ENCODE data around the gene MYCN. TPM values are rescaled to one million over a fixed set of nuclear protein-coding genes. Genes with fewer than 3 reads are reported as not detected.
"Not testable (repeated sequence)": the region's sequence is repeated elsewhere in the genome, so short reads cannot be mapped to it uniquely, and the experiment has no call there.

The MYCN gene
- total RNA-seq, 1 experiment from 2014 or later = not detected

- peak; percentile 25 for DNase-seq (ENCODE audit: low spot score)
Measured at GRCh38 chr2:15943378-15944280, 3.3 kb downstream of the MYCN start.

DNA sequence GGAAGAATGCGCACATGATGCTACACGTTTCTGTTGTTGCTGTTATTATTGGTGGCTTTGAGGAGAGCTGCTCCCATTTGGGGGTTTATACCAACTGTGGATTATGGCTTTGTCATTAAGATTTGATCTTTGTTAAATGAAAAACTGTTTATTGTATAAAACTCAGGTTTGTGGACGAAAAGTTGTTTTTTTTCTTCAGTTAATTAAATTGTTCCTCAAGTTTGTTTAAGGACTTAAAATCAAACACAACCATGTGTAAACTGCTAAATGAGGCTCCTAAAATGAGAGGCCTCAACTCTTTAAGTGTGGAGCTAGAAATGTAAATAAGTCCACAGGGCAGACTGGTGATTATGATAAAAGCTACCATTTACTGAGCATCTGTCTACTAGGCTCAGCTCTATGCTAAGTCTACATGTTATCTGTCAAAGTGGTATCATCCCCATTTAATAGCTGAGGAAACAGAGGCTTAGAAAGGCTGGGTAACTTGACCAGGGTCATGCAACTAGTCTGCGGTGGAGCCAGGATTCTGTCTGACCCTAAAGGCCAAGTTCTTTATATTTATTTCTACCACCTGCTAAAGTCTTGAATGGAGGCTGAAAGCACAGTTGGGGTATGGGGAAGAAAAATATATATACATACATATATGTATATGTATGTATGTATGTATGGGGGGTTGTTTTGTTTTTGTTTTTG is 4.1 kb downstream of the MYCN start:
- no peak for DNase-seq (ENCODE audit: low spot score)

DNA sequence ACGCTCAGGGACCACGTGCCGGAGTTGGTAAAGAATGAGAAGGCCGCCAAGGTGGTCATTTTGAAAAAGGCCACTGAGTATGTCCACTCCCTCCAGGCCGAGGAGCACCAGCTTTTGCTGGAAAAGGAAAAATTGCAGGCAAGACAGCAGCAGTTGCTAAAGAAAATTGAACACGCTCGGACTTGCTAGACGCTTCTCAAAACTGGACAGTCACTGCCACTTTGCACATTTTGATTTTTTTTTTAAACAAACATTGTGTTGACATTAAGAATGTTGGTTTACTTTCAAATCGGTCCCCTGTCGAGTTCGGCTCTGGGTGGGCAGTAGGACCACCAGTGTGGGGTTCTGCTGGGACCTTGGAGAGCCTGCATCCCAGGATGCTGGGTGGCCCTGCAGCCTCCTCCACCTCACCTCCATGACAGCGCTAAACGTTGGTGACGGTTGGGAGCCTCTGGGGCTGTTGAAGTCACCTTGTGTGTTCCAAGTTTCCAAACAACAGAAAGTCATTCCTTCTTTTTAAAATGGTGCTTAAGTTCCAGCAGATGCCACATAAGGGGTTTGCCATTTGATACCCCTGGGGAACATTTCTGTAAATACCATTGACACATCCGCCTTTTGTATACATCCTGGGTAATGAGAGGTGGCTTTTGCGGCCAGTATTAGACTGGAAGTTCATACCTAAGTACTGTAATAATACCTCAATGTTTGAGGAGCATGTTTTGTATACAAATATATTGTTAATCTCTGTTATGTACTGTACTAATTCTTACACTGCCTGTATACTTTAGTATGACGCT is 5.8 kb downstream of the MYCN start:
- peak; percentile 49 for DNase-seq (ENCODE audit: low spot score)

- DNase-seq (ENCODE audit: low spot score) = no peak
Measured at GRCh38 chr2:15946983-15947382, 6.6 kb downstream of the MYCN start.

DNA sequence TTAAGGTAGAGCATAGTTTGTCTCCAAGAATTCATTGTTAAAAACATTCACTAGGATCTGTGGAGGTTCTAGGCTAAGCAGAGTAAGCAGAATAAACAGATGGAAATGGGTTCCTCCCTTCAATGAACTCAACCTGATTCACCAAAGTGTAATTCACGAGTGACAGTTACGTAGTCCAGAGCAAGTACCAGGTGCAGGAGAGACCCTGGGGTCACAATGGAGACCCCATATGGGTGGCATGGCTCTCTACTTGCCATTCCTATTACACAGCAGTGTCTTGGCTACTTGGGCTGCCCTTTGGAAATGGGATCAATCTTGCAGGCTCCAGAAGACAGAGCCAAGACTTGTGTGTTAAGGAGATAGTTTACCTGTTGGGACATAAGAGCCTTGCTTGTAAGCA is 7.1 kb downstream of the MYCN start:
- DNase-seq (ENCODE audit: low spot score) = no peak

DNA sequence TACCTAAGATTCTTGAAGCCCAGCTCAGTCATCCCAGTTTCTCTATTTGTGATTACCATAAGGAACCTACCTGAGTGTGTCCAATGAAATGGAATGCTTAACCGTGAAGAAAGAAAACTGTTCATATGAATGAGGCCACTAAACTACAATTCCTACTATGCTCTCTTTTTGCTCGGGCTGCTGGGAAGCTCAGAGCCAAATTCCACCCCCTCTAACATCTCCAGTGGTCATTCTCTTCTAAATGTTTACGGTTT is 8.3 kb downstream of the MYCN start:
- no peak for DNase-seq (ENCODE audit: low spot score)

DNA sequence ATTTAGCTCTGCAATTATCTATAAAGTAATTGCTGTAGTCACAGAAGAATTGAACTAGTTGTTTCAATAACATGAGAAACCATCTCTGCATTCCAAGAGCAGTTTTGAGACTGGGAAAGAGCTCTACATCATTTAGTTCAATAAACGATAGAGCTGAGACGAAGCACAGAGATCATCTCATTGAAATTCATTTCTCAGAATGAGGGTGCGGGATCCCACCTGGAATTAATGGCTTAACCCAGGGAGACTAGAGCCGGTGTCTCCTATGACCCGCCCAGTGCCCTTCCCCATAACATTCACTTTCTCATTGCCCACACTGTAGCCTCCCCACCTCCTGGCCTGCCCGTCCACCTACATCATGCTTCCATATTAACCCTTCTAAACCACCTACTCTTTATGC is 8.8 kb downstream of the MYCN start:
- DNase-seq (ENCODE audit: low spot score) = no peak

- DNase-seq (ENCODE audit: low spot score) = no peak
Measured at GRCh38 chr2:15949551-15949950, 9.2 kb downstream of the MYCN start.

DNA sequence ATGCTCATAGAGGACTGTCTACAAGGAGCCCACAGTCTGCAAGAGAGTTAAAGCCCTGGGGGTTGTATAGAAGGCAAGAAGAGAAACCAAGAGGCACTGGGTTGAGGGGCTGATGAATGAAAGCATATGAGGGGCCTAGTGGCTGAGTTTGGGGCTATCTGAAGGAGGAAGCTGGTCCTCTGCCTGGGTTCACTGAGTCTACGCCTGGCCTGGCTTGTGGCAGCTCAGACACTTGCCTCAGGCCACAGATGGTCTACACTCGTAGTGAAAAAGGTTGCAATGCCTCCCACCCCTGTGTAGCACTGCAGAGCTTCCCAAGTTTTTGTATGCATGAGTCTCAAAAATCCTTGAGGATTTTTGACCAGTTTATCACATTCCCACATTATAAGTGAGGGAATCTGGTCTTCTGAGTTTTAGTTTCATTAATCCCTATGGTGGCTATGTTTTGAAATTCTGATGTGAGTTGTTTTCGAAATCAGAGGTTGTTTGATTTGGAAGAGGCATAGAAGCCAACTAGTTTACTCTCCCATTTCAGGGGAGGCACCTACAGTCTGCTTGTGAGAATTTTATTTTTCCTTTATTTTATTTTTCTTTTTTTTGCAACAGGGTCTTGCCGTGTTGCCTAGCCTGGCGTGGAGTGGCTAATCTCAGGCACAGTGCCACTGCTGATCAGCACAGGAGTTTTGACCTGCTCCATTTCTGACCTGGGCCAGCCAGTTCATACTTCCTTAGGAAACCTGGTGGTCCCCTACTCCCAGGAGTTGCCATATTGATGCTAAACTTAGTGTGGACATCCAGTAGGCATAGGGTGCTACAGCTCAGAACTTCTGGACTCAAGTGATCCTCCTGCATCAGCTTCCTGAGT is 10.0 kb downstream of the MYCN start:
- DNase-seq (ENCODE audit: low spot score) = no peak

- DNase-seq (ENCODE audit: low spot score) = not testable (repeated sequence)
Measured at GRCh38 chr2:15951936-15952335, 11.6 kb downstream of the MYCN start.

- no peak for DNase-seq (ENCODE audit: low spot score)
Measured at GRCh38 chr2:15952451-15953146, 12.2 kb downstream of the MYCN start.

GRCh38 chr2:15953147-15953630 is 12.8 kb downstream of the MYCN start:
- no peak for DNase-seq (ENCODE audit: low spot score)

DNA sequence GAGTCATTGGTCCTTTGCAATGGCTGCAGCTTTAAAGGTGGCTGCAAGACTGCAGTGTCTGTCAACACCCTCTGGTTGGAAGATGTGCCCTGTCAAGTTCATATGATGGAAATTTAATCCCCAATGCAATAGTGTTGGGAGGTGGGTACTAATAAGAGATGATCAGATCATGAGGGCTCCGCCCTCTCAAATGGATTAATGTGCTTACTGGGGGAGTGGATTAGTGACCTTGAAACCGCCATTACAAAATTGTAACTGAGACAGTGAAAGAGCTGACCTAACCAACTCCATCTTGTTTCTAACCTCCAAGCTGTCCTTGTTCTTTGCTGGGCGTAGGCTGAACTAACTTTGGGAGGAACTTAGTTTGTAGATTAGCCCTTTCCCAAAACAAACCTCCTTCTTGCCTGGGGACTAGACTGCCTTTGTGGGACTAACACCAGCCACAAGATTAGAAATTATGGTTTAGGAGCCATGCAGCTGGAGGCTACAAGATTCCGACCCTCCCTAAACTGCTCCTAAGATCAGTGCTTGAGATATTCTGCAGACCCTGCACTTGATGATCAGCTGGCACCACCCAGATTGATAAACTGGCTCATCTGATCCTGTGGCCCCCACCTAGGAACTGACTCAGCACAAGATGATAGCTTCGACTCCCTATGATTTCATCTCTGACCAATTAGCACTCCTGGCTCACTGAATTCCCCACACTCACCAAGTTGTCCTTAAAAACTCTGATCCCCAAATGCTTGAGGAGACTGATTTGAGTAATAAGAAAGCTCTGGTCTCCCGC is 13.7 kb downstream of the MYCN start:
- no peak for DNase-seq (ENCODE audit: low spot score)

- no peak for DNase-seq (ENCODE audit: low spot score)
Measured at GRCh38 chr2:15954761-15955160, 14.4 kb downstream of the MYCN start.

GRCh38 chr2:15955232-15955988 is 15.1 kb downstream of the MYCN start:
- no peak for DNase-seq (ENCODE audit: low spot score)

DNA sequence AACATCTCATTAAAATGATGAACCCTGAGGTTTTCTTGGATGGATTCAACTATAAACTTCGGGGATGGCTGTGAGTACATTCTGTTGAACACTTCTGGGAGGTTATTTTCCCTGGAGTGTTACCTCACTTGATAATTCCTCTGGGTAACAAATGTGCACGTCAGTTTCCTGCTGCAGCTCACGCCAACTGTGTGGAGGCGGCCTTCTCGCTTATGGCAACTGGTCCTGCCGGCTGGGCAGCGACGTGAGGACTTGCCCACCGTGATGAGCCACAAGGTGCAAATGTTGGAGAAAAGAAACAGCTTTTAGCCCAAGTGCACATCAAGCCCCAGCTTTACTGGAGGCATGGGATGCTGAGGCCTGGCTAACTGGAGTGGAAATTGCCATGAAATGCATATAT is 15.9 kb downstream of the MYCN start:
- no peak for DNase-seq (ENCODE audit: low spot score)

GRCh38 chr2:15956751-15957736 is 16.7 kb downstream of the MYCN start:
- DNase-seq (ENCODE audit: low spot score) = no peak

Measured in H4 (cell line).